DND-41 (cell line): Measurements from ENCODE around the gene OGFR.

Source experiments
- EZH2 ChIP-seq: IDR thresholded peaks from 3 replicates; pipeline ENCODE4 v1.6.1; 2012; ENCODE audit warnings: borderline replicate concordance, low read depth, mild to moderate bottlenecking, moderate library complexity, low read length, inconsistent platforms; ENCODE audit not compliant: severe bottlenecking
- TF ChIP-seq, protein P1 (sequence below): IDR thresholded peaks from 2 replicates; pipeline ENCODE4 v1.5.1; 2012; ENCODE audit warnings: borderline replicate concordance, low read length, moderate library complexity, mild to moderate bottlenecking; ENCODE audit not compliant: poor library complexity, severe bottlenecking; ENCODE audit errors: extremely low read depth

DNA sequence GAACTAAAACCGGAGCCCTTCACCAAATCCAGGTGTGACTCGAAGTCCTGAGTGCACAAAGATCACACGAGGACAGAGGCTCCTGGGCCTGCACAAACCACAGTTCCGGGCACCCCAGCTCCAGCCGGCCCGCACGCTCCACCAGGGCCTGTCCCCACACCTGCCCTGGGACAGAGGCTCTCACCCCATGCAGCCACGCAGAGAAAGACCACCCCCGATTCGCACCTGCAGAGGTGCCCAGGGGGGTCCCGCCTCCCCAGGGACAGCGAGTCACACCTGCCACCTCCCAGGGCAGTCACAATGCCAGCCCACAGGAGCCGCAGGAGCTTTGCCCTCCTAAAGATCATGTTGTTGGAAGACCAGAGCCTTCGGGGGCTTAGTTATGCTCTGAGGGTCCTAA is 33.7 kb upstream of the OGFR start:
- TF ChIP-seq, protein P1, sequence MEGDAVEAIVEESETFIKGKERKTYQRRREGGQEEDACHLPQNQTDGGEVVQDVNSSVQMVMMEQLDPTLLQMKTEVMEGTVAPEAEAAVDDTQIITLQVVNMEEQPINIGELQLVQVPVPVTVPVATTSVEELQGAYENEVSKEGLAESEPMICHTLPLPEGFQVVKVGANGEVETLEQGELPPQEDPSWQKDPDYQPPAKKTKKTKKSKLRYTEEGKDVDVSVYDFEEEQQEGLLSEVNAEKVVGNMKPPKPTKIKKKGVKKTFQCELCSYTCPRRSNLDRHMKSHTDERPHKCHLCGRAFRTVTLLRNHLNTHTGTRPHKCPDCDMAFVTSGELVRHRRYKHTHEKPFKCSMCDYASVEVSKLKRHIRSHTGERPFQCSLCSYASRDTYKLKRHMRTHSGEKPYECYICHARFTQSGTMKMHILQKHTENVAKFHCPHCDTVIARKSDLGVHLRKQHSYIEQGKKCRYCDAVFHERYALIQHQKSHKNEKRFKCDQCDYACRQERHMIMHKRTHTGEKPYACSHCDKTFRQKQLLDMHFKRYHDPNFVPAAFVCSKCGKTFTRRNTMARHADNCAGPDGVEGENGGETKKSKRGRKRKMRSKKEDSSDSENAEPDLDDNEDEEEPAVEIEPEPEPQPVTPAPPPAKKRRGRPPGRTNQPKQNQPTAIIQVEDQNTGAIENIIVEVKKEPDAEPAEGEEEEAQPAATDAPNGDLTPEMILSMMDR, result no peak
- TF ChIP-seq EZH2, result no peak
